Stimulated activated CD4-positive, alpha-beta T cell treated with anti-CD3 and anti-CD28 coated beads, Interleukin-1b, Interleukin-23, amount 100 ng/mL, for 4 hours (primary cell): ENCODE results near the gene C20orf204.

ENCODE experiments used
- DNase-seq, 2 donors: peaks; one replicate each; pipeline ENCODE4 v3.0.0-alpha.2; 2020; ENCODE audit warnings: low read depth in 2 of 2

The C20orf204 gene

DNA sequence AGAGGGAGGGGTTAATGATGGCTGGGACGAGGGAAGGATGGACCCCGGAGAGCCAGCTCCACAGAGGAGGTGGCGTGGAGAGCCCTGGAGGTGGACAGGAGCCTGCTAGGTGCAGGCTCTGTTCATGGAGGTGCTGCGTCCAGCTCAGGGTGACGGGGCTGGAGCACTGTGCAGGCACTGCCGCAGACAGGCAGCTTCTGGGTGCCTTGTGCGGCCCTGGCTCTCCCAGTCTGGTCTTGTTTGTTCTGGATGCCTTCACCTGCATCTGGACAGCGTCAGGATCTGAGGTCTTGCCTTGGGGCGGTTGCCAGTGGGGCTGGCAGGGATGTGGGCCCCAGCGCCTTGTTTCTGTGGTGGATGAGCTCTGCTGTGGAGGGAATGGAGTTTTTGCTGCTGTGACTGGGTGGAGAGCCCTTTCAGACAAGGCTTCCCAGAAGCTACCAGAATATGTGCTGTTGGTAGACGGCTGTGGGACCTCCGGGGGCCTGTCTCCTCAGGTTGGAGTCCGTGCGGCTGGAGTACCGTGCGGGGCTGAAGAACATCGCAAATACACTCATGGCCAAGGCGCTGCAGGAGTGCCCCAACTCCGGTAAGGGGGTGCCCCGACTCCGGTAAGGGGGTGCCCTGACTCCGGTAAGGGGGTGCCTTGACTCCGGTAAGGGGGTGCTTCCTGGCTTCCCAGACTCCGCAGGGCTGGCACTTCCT is 7.8 kb upstream of the C20orf204 start:
- no peak for DNase-seq

DNA sequence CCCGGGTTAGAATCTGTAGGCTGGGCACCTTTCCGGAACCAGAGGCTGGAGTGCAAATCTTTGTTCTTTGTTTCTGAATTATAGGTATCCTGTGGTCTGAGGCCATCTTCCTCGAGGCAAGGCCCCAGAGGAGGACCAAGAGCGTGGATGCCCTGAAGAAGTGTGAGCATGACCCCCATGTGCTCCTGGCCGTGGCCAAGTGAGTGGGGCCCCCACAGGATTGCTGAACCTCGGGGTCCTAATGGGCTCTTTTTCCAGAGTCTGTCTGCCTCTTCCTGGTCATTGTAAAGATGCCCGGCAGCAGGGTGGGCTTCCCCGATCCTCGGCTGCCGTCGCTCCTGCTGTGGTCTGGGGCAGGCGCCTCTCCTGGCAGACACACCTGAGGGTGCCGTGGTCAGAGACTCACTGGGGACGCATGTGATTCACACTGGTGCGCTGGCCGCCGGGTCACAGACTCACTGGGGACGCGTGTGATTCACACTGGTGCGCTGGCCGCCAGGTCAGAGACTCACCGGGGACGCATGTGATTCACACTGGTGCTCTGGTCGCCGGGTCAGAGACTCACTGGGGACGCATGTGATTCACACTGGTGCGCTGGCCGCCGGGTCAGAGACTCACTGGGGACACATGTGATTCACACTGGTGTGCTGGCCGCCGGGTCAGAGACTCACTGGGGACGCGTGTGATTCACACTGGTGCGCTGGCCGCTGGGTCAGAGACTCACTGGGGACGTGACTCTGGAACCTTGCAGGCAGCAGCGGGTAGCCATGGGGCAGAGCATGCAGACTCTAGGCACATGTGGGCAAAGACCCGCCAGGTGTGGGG is 6.5 kb upstream of the C20orf204 start:
- no peak for DNase-seq

DNA sequence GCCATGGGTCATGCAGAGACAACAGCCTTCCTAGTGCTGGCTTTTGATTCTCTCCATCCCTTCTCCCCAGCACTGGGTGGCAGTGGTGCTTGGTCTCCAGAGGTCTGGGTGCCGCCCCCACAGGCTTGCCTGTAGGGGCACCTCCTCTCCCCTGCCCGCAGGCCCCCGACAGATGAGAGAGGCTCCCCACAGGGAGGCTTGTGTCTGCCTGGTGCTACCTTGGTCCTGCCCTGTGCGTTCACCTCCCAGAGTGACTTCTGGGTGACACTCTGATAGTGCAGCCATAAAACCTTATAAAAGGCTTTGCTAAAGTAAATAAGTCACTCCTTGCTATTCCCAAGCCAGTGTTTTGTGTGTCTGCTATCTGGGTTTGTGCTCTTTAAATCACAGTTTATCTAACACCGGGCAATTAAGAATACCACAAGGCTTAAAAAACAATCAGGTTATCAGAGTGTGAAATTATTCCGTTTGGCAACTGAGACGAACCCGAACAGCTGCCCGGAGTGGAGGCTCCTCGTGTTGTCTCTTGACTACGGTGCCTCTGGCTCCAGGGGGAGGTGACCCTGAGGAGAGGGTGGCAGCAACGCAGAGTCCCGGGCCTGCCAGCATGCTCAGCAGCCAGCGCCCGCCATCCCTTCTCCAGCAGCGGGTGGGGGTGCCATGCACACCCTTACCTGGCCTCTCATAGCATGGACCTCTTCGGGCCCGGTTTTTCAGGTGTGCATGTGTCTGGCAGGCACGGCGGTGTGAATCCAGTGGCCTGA is 5.4 kb upstream of the C20orf204 start:
- no peak for DNase-seq

- DNase-seq: no peak
Observed at GRCh38 chr20:64031822-64032314, 4.1 kb upstream of the C20orf204 start.

GRCh38 chr20:64032706-64033624 is 3.0 kb upstream of the C20orf204 start:
- no peak for DNase-seq

DNA sequence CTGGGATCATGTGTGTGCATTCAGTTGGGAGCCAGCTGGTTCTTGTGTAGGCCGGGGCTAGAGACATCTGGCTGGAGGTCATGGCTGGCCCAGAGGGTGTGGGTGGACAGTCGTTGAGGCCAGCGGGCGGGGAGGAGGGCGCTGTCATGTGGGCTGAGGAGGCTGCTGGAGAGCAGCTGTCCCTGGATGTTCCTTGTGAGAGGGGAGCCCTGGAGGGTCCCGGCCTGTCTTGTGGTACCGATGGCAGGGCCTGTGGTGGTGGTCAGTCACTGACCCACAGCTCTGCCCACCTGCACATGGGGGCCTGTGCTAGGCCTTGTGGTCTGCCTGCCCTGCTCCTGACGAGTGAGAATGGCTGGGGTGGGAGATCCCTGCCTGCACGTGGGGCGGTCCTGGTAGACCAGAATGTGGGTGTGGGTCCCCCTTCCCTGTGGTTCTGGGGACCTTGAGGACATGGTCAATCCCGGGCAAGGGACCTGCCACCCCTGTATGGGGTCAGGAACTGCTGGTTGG is 1.9 kb upstream of the C20orf204 start:
- no peak for DNase-seq

DNA sequence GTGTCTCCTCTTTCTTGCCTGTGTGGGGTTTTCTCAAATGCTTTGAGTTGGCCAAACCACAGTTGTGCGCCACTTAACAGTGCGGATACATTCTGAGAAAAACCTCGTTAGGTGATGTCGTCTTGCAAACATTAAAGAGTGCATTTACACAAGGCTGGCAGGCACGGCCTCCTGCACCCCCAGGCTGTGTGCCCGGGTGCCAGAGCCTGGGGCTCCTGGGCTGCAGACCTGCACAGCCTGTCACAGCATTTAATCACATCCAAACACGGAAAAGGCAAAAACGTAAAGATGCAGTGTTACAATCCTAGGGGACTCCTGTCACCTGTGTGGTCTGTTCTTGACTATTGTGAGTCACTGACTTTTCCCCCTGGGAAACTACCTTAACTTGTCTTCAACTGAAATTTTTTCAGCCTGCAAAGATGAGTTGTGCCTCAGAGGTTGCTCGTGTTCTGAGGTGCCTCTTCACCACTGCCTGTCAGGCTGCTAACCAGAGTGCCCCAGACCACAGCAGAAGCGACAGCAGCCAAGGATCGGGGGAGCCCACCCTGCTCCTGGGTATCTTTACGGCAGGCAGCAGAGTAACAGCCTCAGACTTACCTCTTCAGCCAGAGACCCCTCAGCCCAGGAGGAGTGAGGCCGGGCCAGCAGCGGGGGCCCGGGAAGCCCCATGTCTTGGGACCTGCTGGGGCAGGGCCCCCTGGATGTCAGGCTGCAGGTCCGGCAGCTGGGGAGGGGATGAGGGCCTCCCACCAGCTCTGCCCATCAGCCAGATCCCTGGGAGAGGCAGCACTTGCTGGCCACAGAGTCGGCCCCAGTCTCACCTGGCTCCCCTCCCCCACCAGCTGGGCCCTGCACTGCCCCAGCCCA is 683 bp upstream of the C20orf204 start:
- no peak for DNase-seq

- no peak for DNase-seq
Observed at GRCh38 chr20:64036346-64037198, 590 bp downstream of the C20orf204 start.

GRCh38 chr20:64037199-64037497 is 1.2 kb downstream of the C20orf204 start:
- DNase-seq: no peak

DNA sequence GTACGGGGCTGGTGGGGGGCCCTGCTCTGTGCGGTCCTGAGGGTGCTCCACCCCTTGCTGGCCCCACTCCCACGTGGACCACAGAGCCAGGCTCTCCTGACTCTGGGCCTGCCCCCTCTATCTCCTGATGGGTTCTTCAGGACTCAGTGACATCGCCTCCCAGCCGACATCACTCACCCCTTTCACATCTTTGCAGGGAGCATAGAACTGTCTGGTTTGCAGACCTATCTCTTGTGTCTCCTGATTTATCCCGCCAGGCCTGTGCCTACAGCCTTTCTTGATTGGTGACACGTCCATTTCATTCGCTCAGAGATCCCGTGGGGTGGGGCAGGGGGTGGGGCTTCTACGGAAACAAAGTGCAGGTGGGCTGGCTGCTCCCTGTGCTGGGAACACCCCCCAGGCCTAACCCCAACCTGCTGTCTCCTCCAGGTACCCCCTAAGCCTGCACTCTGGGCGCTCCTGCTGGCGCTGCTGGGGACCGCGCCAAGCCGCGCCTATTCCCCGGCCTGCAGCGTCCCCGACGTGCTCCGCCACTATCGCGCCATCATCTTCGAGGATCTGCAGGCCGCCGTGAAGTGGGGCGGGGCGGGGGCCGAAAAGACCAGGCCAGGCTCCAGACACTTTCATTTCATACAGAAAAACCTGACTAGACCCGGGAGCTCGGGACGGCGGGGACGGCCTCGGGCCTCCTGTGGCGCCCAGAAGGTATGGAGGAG is 1.7 kb downstream of the C20orf204 start:
- no peak for DNase-seq

DNA sequence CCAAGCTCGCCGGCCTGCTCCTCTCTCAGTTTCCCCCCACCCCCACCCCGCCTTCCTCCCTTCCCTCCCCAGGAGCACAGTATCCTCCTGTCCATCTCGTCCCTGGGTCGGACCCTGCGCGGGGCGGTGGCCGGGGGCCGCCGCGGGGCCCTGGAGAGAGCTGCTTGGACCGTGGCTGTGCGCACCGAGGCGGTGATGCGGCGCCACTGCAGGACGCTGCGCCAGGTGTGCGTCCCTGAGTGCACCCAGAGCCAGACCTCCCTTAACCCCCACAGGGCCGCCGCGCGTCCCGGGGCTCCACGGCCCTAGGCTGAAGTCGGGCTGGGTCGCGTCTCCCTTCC is 2.2 kb downstream of the C20orf204 start:
- DNase-seq: no peak

- DNase-seq: peak; percentile 68 to 75
Observed at GRCh38 chr20:64038565-64039292, 2.7 kb downstream of the C20orf204 start.

GRCh38 chr20:64039293-64040160 is 3.5 kb downstream of the C20orf204 start:
- no peak for DNase-seq

DNA sequence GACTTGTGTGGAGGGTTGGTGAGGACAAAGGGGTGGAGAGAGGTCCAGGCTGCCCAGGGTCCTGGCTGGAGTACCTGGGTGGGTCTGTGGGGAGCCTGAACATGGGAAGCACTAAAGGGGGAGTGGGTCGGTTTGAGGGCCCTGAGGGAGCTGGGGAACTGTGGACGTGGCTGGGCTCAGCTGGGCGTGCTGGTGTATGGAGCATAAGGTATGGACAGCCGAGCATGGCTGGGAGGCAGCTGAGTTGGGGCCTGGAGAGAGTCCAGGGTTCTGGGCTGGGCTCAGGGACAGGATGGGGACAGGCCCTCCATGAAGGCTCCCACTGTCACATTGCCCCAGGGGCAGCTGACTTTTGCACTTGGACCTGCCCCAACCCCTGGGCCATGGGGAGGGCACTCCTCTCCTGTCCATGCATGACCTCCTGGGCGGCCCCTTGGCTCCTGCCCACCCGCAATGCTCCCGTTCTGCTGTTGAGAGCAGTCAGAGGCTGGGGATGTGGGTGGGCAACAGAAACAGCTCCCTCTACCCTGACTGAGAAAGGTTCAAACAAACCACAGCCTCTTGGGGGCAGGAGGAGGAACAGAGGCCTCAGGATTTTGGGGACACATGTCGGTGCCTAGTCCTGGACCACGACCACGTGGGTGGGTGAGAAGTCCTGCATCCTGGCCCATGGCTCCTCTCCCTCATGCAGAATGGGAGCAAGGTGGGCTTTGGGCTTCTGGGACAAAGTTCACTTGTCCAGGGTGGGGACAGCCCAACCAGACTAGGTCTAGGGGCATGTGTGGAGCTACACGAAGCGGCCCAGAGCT is 4.5 kb downstream of the C20orf204 start:
- no peak for DNase-seq

GRCh38 chr20:64041040-64041780 is 5.2 kb downstream of the C20orf204 start:
- DNase-seq: no peak

DNA sequence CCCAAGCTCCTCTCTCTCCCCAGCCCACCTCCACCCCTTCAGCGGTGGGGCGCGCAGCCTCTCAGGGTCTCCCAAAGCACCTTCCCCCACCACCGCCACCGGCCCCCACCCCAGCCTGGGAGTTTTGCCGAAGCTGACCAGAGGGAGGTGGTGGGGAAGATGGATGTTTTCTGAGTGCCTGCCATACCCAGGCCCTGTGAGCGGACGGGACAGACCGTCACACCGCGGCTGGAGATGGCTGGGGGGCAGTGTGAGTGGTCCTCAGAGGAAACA is 5.7 kb downstream of the C20orf204 start:
- no peak for DNase-seq
